Inflammatory macrophage treated with lipopolysaccharide for 1 hour (primary cell): Measurements from ENCODE around the gene HLA-DMA.
"Not testable (repeated sequence)": the region's sequence is repeated elsewhere in the genome, so short reads cannot be mapped to it uniquely, and the experiment has no call there.

Experiments
- DNase-seq, 2 donors: peaks; one replicate each; pipeline ENCODE4 v3.0.0-alpha.2; 2020 to 2022

The HLA-DMA gene

DNA sequence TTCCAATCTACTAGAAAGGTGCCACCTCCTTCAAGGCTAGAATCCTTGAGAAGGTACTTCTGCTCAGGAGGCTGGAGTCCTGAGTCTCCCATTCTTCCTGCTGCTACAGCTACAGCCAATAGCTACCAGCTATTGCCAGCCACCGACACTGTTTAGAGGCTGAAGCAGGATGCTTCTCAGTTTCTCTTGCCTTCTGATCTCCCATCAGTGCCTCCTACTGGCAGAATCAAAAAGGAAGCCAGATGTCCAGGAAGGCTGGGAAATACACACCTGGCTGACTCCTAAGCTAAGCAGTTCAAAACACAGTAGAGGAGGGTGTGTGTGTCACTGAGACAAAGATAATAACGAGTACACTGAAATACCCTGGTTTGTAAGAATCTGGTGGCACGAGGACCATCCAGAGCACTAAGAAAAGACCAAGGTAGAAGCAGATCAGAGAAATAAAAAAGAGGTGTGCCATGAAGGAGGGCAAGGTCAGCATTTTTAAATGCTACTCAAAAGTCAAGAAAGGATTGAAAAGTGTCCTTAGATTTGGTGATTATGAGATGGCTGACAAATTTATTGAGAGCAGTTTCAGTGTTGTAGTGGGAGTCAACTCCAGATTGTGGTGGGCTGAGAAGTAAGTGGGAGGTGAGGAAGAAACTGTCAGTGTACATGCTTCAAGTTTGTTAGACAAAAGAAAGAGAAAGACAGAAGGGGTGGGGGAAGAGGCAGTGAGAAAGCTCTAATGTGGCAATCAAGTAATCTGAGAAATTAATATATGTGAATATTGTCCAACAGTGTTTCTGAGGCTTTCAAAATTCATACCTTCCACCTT, 2.3 kb upstream of the HLA-DMA start:
- DNase-seq = no peak

DNA sequence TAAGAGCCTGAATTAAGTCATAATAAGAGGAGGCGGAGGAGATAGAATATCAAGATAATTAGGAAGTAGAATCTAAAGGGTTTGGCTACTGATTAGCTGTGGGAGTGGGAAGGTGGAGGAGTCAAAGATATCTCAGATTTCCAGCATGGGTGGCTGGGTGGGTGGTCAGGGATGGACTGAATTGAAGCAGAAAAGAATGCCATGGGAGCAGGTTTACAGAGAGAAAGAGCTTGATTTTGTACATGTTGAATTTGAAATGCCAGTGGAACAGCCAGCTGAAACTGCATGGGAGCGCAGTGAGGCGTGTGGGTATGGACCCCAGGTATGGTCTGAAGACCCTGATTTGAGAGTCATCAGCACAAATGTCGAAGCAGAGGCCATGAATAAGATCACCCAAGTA, 1.4 kb upstream of the HLA-DMA start:
- no peak for DNase-seq

DNA sequence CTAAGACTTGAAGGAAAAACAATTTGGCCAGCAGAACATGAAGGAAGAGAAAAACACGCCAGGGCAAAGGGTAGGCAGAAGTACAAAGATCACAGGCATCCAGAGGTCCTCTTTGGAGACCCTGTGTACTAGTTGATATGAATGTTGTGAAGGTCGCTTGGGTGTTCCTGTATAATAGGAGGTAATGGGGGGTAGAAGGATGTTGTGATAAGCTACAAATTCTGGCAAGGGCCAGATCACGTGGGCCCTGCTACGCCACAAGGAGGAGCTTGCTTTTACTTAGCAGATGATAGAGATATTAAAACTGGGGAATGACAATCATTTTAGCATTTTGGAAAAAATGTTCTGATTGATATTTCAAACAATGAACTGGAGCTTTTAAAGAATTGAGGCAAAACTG, 878 bp upstream of the HLA-DMA start:
- DNase-seq = no peak

DNA sequence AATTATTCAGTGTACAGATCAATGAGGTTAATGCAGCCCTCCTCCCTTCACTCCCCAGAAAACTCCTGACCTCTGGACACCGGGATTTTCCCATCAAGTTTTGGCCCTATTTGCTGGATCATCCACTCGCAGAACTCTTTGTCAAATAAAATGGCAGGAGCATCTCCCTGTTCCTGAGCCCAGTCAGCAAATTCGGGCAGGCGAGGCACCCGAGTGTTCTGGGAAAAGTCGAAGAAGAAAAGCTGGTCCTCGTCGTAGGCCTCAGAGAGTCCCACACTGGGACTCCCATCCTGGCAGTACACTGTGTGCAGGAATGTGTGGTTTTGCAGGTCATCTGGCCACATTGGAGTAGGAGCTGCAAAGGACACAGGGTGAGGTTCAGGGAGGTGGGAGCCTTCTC, 2.4 kb downstream of the HLA-DMA start:
- no peak for DNase-seq

DNA sequence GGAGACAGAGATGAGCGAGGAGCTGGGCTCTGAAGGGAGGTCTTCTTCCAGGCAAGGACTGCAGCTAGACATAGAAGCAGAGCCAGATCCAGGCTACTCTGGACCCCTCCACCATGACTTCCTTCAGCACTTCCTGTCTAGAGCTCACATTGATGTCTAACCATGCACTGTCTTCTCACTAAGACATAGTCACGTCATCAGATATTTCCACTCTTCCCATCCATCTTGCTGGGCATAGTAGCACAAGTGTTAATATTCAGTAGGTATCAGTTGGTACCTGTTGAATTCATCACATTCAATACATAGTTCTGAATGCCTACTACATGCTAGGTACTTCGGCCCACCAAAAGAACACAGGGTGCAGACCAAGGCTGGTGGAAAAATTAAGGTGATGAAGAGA, 2.9 kb downstream of the HLA-DMA start:
- DNase-seq = no peak

DNA sequence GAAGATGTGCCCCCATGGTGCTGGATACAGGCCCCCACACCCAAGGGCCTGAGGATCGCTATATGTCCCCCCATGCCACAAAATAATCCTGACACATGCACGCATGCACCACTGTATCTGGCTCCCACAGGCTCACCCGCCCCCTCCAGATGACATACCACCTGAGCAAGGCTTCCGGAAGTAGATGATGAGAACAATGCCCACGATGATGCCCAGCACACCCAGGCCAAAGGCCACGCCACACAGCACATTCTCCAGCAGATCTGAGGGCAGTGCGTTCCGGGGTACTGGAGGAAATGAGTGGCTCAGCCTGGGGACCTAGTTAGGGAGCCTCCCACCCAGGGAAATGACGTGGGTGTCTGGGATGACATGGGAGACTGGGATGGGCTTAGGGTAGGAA, 3.8 kb downstream of the HLA-DMA start:
- no peak for DNase-seq

DNA sequence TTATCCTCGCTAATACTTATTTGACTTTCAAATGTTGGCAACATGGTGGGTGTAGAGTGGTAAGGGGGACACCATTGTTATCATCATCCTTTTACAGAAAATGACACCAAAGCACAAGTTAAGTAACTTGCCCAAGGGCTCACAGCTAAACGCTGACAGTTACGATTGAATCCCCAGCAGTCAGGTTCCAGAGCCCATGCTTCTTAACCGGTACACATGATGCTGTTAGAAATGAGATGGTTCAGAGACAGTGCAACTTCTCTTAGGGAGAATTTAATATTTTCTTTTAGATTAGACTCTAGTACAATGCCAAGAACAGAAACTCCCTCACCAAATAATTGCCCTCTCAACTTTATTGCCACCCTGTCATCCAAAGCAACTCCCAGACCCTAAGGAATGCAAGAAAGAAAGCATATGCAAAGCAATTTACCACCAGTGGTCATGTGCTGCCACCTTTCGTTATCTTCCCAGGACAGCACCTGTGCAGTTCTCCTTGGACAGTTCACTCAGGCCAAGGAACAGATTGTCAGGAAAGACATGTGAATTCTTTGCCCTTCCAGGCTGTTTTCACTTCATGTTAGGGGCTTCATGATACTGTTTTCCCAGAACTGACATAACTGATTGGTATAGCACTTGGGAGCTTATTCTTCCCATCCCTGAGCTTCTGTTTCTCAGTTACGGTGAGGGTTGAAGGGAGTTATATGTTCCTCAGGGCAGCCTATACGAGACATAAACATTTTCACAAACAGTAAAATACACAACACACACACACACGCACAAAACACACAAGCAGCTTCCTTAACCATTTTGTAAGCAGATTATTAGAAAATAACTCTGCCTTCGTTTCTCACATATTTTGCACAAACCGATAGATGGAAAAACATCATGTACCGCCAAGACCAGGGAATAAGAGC, 5.1 kb downstream of the HLA-DMA start:
- DNase-seq = peak in 1 of 2 donors; percentile 47

DNA sequence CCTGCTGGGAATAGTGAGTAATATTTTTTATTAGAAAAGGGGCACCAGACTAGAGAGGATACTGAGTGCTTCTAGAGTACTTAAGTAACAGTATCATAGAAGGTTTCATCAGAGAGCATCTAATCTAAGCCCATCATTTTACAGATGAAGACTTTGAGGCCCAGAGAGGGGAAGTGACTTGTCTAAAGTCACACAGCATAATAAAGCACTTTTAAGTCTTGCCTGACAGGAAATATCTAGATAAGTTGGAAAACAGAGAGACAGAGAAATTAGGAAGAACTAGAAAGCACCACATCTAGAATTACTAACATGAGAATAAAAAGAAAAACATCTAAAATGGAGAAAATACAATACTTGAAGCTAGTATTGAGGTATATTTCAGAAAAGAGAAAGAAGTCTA, 6.0 kb downstream of the HLA-DMA start:
- DNase-seq = no peak

DNA sequence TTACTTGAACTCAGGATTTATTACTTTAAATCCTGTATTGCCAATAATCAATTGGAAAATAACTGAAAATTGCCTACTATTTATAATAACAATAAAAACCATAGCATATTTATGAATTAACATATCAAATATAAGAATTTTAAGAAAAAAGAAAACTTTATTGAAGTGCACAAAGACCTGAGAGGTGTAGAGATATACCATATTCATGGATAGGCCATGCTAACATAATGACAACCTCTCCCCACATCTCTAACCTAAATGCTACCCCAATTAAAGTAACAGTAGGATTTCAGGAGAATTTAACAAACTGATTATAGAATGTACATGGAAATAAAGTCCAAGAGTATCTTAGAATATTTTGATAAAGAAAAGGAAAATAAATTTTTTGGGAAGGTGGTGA, 6.9 kb downstream of the HLA-DMA start:
- no peak for DNase-seq

DNA sequence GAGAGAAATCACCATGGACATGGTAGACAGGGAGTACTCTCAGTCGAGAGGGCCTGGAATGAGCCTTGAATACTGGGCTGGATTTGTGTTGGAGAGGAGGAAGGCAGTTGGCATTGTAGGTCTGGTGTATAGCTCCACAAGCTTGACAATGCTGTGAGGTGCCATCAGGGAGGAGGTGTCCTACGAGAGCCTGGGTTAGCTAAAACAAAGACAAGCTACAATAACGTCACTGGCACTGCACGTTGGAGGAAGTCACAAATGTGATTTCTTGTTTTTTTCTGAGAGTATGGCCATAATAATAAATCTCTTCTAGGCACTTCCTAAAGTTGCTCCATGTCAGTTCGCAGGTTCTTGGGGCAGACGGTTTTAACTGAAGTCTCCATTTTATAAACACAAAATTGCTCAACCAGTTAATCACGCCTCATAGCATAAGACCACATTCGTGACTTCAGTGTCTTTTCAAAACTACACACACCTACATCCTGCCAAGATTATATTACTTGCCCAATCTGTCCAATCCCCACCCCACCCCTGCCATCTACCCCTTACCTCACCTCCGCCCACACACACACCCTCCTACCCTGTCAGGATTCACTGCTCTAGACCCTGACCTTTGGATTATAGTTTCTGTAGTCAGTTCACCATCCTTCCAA, 7.7 kb downstream of the HLA-DMA start:
- DNase-seq = peak; percentile 57 to 85

DNA sequence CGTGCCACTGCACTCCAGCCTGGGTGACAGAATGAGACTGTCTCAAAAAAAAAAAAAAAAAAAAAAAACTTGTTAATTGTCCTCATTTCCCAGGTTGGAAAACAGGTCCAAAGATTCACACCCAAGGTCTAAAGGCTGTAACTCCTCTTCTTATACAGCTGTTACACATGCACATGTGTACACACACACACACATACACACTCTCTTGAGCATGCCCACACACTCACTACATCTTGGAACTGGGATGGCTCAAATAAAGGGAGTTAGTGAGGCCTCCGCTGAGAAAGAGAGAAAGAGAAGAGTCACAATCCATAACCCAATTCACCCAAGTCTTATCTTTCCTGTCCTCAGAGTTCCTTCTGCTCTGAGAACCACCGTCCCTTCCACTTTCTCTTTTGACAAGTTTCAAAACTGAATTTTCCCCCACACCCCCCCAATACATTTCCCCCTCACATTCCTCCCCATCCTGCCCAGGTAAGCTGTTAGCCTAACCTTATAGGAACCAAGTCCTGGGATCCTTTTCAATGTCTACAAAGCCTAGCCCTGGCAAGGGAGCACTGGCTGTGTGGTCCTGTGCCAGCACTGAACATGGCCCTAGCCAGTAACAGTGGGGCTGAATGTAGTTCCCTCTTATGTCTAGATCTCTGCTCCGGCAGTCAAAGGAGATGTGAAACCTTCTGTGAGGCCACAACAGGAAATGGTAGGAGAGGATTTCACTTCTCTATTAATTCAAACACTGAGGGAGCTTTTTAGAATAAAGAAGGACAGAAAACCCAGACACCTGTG, 8.8 kb downstream of the HLA-DMA start:
- DNase-seq = peak; percentile 89

DNA sequence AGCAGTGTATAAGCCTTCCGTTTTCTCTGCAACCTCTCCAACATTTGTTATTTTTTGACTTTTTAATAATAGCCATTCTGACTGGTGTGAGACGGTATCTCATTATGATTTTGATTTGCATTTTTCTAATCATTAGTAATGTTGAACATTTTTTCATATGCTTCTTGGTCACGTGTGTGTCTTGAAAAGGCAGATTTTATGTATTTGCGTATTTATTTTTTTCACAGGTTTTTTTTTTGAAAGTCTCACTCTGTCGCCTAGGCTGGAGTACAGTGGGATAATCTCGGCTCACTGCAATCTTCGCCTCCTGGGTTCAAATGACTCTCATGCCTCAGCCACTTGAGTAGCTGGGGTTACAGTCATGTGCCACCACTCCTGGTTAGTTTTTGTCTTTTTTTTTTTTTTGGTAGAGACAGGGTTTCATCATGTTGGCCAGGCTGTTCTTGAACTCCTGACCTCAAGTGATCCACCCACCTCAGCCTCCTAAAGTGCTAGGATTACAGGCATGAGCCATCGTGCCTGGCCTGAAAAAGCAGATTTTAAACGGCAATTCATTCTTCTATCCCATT, 10.3 kb downstream of the HLA-DMA start:
- DNase-seq = not testable (repeated sequence)

DNA sequence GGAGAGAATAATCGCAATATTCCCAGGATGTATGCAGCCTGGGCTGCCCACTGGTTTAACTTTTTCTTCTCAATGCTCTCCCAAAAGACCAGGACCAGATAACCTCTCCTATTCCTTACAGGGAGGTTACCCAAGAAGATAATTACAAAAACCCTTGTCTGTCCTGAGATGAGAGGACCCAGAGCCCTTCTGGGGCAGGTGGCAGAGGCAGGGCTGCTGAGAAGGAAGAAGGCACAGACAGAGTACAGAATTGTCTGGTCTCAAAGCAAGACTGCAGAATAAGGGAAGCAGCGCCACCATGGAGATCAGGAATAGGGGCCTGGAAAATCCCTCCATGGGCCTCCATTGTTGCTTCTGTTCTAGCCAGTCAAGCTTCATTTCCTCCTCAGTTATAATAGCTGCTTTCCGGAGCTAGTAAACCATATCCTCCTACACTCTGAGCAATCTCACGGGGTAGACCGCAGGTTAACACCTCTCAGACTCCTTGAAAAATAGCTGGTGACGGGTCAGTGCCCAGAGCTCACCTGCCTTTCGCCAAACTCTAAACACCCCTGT, 11.6 kb downstream of the HLA-DMA start:
- DNase-seq = no peak

DNA sequence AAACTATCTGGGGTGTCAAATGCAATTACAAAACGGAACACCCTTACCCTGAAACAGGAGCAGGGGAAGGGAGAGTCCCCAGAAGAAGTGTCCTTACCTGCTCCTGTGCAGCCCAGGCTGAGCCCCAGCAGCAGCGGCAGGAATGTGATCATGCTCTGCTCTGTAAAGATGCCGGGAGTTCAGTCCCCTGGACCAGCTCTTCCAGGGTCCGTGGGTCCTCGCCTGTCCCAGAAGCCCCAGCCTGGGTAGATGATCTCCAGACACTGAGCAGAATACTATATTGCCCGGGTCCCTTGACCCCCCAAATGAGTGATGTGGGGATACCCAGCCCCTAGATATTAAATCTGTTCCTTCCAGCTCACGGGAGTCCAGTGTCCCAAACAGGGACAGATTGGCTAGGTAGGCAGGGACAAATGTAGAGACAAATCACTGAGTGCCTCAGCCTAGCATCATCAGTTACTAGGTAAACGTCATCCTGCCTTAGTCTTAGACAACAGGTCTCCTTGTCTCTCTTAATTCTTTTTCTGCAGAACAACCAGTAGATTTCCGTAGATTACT, 12.2 kb downstream of the HLA-DMA start, which contains the start of gene HLA-DMB:
TSS of gene HLA-DMB (minus strand) at position 373 of the 558 bp plus-strand sequence. CDS start at position 152, 221 bp downstream.
- DNase-seq = peak; percentile 86 to 90

DNA sequence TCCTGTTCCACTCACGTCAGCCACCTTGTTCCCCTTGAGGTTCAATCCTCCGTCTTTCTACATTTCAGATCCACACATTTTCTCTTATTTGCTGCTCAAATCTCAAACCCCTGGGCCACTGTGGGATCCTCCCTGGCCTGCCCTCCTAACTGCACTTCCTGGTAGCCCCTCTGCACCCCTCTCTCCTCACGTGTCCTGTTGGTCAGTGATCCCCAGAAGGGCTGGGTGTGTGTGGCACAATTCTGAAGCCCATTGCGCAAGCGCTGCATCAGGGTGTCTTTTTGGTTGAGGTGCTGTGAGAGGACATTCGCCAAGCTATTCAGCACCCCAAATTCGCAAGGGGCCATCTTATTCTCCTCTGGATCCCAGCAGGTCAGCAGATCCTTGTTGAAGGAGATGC, 14.4 kb downstream of the HLA-DMA start:
- no peak for DNase-seq

DNA sequence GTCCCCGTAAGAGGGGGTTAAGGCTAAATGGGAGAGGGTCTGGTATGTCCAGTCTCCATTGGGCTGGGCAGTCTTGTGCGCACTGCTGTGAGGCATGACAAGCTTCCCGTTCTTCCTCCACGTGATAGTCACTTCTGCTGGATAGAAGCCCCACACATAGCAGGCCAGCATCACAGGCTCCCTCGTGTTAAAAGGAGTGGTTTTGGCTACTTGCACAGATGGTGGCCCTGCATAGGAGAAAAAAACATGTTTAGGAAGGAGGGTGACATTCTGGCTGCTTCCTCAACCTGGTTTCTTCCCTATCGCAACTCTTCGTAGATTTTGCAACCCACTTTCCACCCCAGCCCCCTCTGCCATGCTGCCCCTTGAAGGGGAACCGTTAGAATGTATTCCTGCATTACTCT, 15.7 kb downstream of the HLA-DMA start:
- peak in 1 of 2 donors; percentile 59 for DNase-seq

DNA sequence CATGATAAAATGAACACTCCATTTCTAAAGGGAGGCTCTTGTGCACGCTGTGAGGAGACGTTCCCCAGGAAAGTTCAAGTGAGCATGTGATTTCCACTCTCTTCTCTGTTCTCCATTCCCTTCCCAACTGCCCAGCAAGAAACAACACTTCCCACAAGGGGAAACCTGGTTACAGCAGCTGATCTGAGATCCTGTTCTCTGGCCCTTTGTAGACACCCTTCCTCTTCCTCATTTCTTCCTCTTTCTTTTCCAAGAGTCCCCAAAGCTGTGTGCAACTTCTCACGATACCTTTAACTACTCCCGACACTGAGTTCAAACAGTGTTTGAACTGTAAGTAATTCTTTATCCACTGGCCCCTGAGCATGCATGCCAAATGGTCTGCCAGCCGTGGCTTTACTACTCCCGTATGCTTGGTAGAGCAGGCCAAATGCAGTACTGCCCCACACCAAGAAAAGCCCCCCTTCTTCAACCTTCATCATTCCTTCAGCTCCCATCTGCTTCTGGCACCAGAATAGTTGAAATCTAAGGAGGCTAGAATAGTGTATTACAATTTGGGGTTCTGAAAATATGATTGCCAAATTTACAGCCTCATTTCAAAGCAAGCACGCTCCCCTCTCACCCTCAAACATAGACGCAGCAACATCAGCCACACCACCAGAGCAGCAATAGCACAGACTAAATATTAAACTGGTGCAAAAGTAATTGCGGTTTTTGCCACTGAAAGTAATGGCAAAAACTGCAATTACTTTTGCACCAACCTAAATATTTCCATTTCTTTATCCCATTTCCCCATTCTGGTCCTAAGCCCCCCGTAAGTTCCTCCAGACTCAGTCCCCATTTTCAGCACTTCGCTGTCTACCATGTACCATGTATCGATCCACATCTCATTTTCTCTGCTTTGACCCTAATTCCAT, 16.4 kb downstream of the HLA-DMA start:
- peak in 1 of 2 donors; percentile 78 for DNase-seq

DNA sequence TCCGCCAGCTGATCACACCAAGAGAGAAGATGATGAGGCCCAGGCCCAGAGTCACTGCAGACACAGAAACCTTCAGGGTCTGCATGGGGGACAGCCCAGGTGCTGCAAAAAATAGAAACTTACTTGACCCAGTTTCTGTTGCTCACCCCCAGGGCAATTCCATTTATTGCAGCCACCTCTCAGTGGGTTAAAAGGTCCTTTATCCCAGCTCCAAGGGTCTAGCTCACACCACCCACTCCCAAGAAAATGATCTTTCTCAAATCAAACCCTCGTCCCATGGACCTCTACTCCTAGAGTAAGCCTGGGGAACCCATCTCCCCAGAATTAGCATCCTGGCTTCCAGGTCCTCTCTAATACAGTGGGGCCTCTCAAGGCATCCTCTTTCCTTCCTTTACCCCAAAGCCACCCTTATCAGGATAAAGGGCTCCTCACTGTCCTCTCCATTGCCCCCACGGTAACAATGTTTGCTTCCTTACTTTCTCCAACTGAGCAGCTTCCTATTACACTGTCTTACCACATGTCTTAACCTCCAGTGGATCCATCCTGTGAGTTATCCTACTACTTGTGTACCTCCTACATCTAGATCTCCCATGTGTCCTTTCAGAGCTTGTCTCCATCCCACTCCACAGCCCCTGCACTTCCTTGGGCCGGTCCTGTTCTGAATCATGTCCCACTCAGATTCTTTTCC, 17.2 kb downstream of the HLA-DMA start:
- DNase-seq = no peak

DNA sequence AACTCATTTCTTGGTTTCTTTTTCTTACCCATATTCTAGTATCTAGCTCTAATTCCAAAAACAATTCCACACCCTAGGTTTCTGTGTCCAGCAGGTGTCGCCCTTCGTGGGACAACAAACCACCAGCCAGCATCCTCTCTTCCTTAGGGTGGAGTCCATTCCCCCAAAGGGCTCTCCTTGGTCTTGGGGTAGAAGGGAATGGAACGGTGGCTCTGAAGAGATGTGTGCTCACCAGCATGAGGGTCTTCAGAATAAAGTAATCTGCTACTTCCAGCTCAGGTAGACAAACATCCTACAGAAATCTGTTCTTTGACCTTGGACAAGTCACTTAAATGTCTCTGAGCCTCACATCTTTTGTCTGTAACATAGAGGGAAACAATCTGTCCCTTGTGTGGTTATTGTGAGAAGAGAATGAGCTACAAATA, 19.2 kb downstream of the HLA-DMA start:
- DNase-seq = peak; percentile 56 to 91
